ENCODE results near the gene CCDC148. TPM values are rescaled to one million over a fixed set of nuclear protein-coding genes. Genes with fewer than 3 reads are reported as not detected.

Gene CCDC148
- total RNA-seq, 1 donor from 2014 or later, result 1.0 TPM

- no peaks in the 10 kb centered on the region for H3K36me3 ChIP-seq (ENCODE audit: control insufficient read depth, insufficient read depth, low read length)
Observed at GRCh38 chr2:158221063-158222020, 235.2 kb downstream of the CCDC148 start.

GRCh38 chr2:158217593-158217992 lies 239.0 kb downstream of the CCDC148 start:
- no peaks in the 10 kb centered on the region for H3K36me3 ChIP-seq (ENCODE audit: control insufficient read depth, insufficient read depth, low read length)
- no peak for TF ChIP-seq CTCF (IDR thresholded peaks at IDR 0.05; ENCODE audit: insufficient read depth, low read length, poor library complexity, severe bottlenecking)
- no peak overlapping the region for H3K4me3 ChIP-seq (ENCODE audit: low read depth, low read length)
- DNase-seq (ENCODE audit: low read depth), result no peak
- H3K27me3 ChIP-seq (ENCODE audit: control insufficient read depth, insufficient read depth, low read length), result no peaks in the 10 kb centered on the region

More at GRCh38 chr2:158221063-158222020, 235.2 kb downstream of the CCDC148 start:
- no peak overlapping the region for H3K4me3 ChIP-seq (ENCODE audit: low read depth, low read length)
- no peak for DNase-seq (ENCODE audit: low read depth)
- no peaks in the 10 kb centered on the region for H3K27me3 ChIP-seq (ENCODE audit: control insufficient read depth, insufficient read depth, low read length)
- no peak for TF ChIP-seq CTCF (IDR thresholded peaks at IDR 0.05; ENCODE audit: insufficient read depth, low read length, poor library complexity, severe bottlenecking)

- Histone ChIP-seq H3K4me3 (ENCODE audit: low read depth, low read length) (no peak overlapping the region), H3K36me3 (ENCODE audit: control insufficient read depth, insufficient read depth, low read length) (no peaks in the 10 kb centered on the region), H3K27me3 (ENCODE audit: control insufficient read depth, insufficient read depth, low read length) (no peaks in the 10 kb centered on the region)
- TF ChIP-seq CTCF (IDR thresholded peaks at IDR 0.05; ENCODE audit: insufficient read depth, low read length, poor library complexity, severe bottlenecking), result no peak
- no peak for DNase-seq (ENCODE audit: low read depth)
Observed at GRCh38 chr2:158214431-158214830, 242.1 kb downstream of the CCDC148 start.

GRCh38 chr2:158213773-158214172 lies 242.8 kb downstream of the CCDC148 start:
- Histone ChIP-seq H3K27me3 (ENCODE audit: control insufficient read depth, insufficient read depth, low read length) (no peaks in the 10 kb centered on the region), H3K36me3 (ENCODE audit: control insufficient read depth, insufficient read depth, low read length) (no peaks in the 10 kb centered on the region), H3K4me3 (ENCODE audit: low read depth, low read length) (no peak overlapping the region)
- TF ChIP-seq CTCF (IDR thresholded peaks at IDR 0.05; ENCODE audit: insufficient read depth, low read length, poor library complexity, severe bottlenecking), result no peak
- no peak for DNase-seq (ENCODE audit: low read depth)

- H3K27me3 ChIP-seq (ENCODE audit: control insufficient read depth, insufficient read depth, low read length), result no peaks in the 10 kb centered on the region
- no peaks in the 10 kb centered on the region for H3K36me3 ChIP-seq (ENCODE audit: control insufficient read depth, insufficient read depth, low read length)
- TF ChIP-seq CTCF (IDR thresholded peaks at IDR 0.05; ENCODE audit: insufficient read depth, low read length, poor library complexity, severe bottlenecking), result no peak
- no peak for DNase-seq (ENCODE audit: low read depth)
- H3K4me3 ChIP-seq (ENCODE audit: low read depth, low read length), result no peak overlapping the region
Observed at GRCh38 chr2:158212301-158212700, 244.3 kb downstream of the CCDC148 start.

All from kidney epithelial cell (primary cell).